NCI-H146 treated with DMSO at 0.1 percent for 48 hours (cell line): Measurements from ENCODE around the gene KIF5C.

Experiments used
- DNase-seq: peaks from one replicate; lab custom pipeline; 2025; ENCODE audit not compliant: unreplicated experiment; lab: John Stamatoyannopoulos, UW

KIF5C gene

DNA sequence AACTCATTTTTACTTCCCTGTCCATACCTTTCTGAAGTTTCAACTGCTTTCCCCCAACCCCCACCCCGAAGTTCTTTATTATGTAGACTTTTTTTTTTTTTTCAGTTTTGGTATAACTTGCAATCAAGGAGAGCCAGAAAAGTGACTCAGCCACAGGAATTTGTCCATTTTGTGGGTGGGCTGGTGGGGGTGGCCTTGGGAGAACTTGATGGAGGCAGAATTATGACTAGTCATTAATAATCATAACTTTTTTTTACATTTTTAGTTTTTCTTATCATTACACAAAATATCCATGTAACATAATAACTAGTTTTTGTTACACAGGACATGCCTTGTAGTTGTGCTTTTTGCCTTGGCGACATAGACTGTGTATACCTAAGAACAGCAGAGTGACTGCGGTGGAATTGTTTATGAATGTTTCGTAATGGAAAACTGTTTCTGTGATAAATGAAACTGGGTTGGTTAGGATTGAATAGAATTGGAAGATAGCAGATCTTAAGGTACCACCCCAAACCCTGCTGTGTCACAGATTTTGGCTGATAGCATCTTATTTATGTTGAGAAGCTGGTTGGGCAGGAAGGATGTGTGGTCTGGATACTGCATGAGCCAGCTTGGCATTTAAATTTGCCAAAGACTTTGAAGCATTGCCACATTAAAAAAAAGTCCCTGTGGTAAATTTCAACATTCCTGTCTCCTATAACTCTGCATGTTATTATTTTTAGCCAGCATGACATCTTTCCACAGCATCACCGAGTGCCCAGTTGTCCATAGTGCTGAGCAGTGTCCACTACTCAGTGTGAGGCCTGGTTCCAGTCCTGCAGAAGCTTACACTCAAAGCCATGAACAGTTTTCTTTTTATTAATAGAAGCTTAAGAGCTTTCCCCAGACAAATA lies 194.2 kb downstream of the KIF5C start:
- no peak for DNase-seq

DNA sequence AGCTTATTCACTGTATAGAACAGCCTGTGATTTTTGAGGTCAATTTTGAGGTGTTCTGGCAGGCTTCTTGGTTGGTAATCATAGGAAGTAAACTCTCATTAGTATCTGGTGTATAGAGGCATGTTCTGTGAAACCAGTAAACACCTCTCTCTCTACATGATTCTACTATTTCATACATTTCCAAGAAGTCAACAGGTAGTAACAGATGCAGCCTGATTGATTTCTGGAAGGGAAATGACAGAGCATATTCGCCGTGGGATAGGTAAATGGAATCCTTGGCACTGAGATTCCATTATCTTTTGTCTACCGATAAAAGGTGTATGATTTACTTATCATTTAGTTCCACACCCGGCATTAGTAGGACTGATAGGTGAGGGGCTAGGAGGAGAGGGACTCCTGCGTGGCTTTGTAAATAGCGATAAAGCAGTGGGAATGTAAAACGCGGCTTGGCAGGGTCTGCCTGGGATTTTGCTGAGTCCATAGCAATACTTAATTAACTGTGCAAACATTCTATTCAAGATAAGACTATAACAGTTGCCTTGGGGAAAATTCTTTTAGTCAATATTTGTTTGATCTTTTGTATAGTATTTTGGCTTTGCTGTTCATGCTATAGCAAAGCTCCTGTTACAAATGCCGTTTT lies 195.8 kb downstream of the KIF5C start:
- peak; percentile 75 for DNase-seq

DNA sequence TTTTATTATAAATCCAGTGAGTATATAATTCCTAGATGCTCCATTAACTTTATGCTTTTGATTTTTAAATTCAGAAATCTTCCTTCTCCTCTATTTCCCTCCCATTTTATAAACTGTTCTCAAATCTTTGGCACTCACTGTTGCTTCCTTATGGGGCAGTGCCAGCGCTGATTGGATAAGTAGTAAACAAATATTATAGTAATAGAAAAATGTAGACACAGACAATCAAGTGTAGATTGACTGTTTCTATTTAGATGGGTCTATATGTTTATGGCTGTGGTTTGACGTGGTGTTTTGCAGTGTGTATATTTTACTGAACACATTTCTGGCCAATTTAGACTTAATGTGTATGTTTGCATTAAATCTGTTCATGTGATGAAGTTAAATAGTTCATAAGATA lies 200.1 kb downstream of the KIF5C start:
- DNase-seq = no peak

DNA sequence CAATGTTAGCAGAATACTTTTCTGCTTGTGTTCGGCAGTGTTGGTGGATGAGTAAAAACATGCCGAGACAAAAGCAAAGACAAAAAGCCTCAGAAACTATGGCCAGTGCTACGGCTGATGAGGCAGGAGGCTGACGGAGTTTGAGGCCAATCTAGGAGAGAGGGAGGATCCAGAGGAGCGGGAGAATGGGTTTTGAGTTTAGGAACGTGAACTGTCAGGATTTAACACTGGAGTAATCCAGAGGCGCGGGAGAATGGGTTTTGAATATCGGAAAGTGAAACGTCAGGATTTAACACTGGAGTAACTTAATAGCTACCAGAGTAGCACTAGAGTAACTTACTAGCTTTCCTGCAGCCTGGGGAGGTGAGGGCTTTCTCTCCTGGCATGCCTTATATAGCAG lies 200.8 kb downstream of the KIF5C start:
- DNase-seq = no peak
